ENCODE measurements around the gene IFNAR2.

The IFNAR2 gene

DNA sequence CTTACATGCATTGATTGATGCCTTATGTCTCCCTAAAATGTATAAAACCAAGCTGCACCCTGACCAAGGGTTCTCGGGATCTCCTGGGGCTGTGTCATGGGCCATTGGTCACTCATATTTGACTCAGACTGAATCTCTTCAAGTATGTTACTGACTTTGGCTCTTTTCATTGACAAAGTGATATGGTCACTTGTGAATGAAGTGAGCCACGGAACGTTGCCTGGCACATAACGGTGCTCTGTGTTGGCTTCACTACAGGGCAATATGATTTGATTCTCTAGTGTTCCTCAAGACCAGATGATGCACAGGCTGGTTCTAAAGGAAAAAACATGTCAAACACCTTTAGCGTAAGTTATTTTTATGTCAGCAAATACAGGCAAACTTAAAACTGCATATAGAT lies 25.0 kb downstream of the IFNAR2 start:
- Histone ChIP-seq H3K27me3 (ENCODE audit: insufficient read depth, insufficient read length) (no peaks in the 10 kb centered on the region), H3K9ac (ENCODE audit: insufficient read length, low read depth) (no peak overlapping the region), H3K4me3 (ENCODE audit: insufficient read length, low read depth) (no peak overlapping the region), H3K4me1 (ENCODE audit: insufficient read depth, insufficient read length) (no peaks in the 10 kb centered on the region), H3K9me3 (ENCODE audit: insufficient read depth, low read length) (peaks cover 15% of the 10 kb centered on the region; the same call in 1 of the 2 replicates), H3K36me3 (ENCODE audit: insufficient read depth, insufficient read length, low read length) (peaks cover 80% of the 10 kb centered on the region)
- DNase-seq (ENCODE audit: low read depth, low spot score), result no peak
- no peak for TF ChIP-seq YY1 (IDR thresholded peaks at IDR 0.05; ENCODE audit: insufficient read depth, insufficient read length)
- no peak for TF ChIP-seq SUZ12 (IDR thresholded peaks at IDR 0.05; ENCODE audit: extremely low read depth, insufficient read depth, insufficient read length)
- TF ChIP-seq ZNF274 (IDR thresholded peaks at IDR 0.05; ENCODE audit: low read depth, low read length), result no peak

DNA sequence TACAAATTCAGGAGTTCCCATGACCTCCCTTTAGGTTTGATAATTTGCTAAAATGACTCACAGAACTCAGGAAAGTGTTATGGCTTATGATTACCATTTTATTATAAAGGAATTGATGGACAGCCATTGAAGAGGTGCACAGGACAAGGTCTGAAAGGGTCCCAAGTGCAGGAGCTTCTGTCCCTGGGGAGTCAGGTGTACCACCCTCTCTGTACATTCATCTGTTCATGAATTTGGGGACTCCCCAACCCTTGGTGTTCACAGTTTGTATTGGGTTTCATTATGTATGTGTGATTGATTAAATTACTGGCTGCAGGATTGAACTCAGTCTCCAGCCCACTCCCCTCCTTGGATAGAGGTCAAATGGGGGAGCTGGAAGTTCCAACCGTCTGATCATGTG lies 25.7 kb downstream of the IFNAR2 start:
- no peak overlapping the region for H3K9ac ChIP-seq (ENCODE audit: insufficient read length, low read depth)
- H3K9me3 ChIP-seq (ENCODE audit: insufficient read depth, low read length), result peaks cover 15% of the 10 kb centered on the region; the same call in 1 of the 2 replicates
- TF ChIP-seq ZNF274 (IDR thresholded peaks at IDR 0.05; ENCODE audit: low read depth, low read length) (no peak), YY1 (IDR thresholded peaks at IDR 0.05; ENCODE audit: insufficient read depth, insufficient read length) (no peak), SUZ12 (IDR thresholded peaks at IDR 0.05; ENCODE audit: extremely low read depth, insufficient read depth, insufficient read length) (no peak)
- H3K36me3 ChIP-seq (ENCODE audit: insufficient read depth, insufficient read length, low read length), result peaks cover 76% of the 10 kb centered on the region
- no peaks in the 10 kb centered on the region for H3K4me1 ChIP-seq (ENCODE audit: insufficient read depth, insufficient read length)
- no peak overlapping the region for H3K4me3 ChIP-seq (ENCODE audit: insufficient read length, low read depth)
- H3K27me3 ChIP-seq (ENCODE audit: insufficient read depth, insufficient read length), result no peaks in the 10 kb centered on the region
- DNase-seq (ENCODE audit: low read depth, low spot score), result no peak

- Histone ChIP-seq H3K27me3 (ENCODE audit: insufficient read depth, insufficient read length) (no peaks in the 10 kb centered on the region), H3K4me1 (ENCODE audit: insufficient read depth, insufficient read length) (no peaks in the 10 kb centered on the region), H3K9me3 (ENCODE audit: insufficient read depth, low read length) (peaks cover 15% of the 10 kb centered on the region; the same call in 1 of the 2 replicates), H3K9ac (ENCODE audit: insufficient read length, low read depth) (no peak overlapping the region), H3K36me3 (ENCODE audit: insufficient read depth, insufficient read length, low read length) (peaks cover 72% of the 10 kb centered on the region), H3K4me3 (ENCODE audit: insufficient read length, low read depth) (no peak overlapping the region)
- no peak for DNase-seq (ENCODE audit: low read depth, low spot score)
- TF ChIP-seq ZNF274 (IDR thresholded peaks at IDR 0.05; ENCODE audit: low read depth, low read length) (no peak), SUZ12 (IDR thresholded peaks at IDR 0.05; ENCODE audit: extremely low read depth, insufficient read depth, insufficient read length) (no peak), YY1 (IDR thresholded peaks at IDR 0.05; ENCODE audit: insufficient read depth, insufficient read length) (no peak)
Measured at GRCh38 chr21:33256019-33256418, 26.3 kb downstream of the IFNAR2 start.

- peaks cover 65% of the 10 kb centered on the region for H3K36me3 ChIP-seq (ENCODE audit: insufficient read depth, insufficient read length, low read length)
- no peak for DNase-seq (ENCODE audit: low read depth, low spot score)
- no peak overlapping the region for H3K4me3 ChIP-seq (ENCODE audit: insufficient read length, low read depth)
- no peak overlapping the region for H3K9ac ChIP-seq (ENCODE audit: insufficient read length, low read depth)
- H3K4me1 ChIP-seq (ENCODE audit: insufficient read depth, insufficient read length), result no peaks in the 10 kb centered on the region
- H3K9me3 ChIP-seq (ENCODE audit: insufficient read depth, low read length), result peaks cover 15% of the 10 kb centered on the region; the same call in 1 of the 2 replicates
- TF ChIP-seq ZNF274 (IDR thresholded peaks at IDR 0.05; ENCODE audit: low read depth, low read length) (no peak), SUZ12 (IDR thresholded peaks at IDR 0.05; ENCODE audit: extremely low read depth, insufficient read depth, insufficient read length) (no peak), YY1 (IDR thresholded peaks at IDR 0.05; ENCODE audit: insufficient read depth, insufficient read length) (no peak)
- H3K27me3 ChIP-seq (ENCODE audit: insufficient read depth, insufficient read length), result no peaks in the 10 kb centered on the region
Measured at GRCh38 chr21:33257094-33257803, 27.5 kb downstream of the IFNAR2 start.

GRCh38 chr21:33258475-33258874 lies 28.7 kb downstream of the IFNAR2 start:
- Histone ChIP-seq H3K27me3 (ENCODE audit: insufficient read depth, insufficient read length) (no peaks in the 10 kb centered on the region), H3K36me3 (ENCODE audit: insufficient read depth, insufficient read length, low read length) (peaks cover 62% of the 10 kb centered on the region), H3K9ac (ENCODE audit: insufficient read length, low read depth) (no peak overlapping the region), H3K4me3 (ENCODE audit: insufficient read length, low read depth) (no peak overlapping the region), H3K4me1 (ENCODE audit: insufficient read depth, insufficient read length) (peaks cover 4% of the 10 kb centered on the region), H3K9me3 (ENCODE audit: insufficient read depth, low read length) (peaks cover 15% of the 10 kb centered on the region; the same call in 1 of the 2 replicates)
- no peak for DNase-seq (ENCODE audit: low read depth, low spot score)
- TF ChIP-seq SUZ12 (IDR thresholded peaks at IDR 0.05; ENCODE audit: extremely low read depth, insufficient read depth, insufficient read length), result no peak
- TF ChIP-seq ZNF274 (IDR thresholded peaks at IDR 0.05; ENCODE audit: low read depth, low read length), result no peak
- TF ChIP-seq YY1 (IDR thresholded peaks at IDR 0.05; ENCODE audit: insufficient read depth, insufficient read length), result no peak

DNA sequence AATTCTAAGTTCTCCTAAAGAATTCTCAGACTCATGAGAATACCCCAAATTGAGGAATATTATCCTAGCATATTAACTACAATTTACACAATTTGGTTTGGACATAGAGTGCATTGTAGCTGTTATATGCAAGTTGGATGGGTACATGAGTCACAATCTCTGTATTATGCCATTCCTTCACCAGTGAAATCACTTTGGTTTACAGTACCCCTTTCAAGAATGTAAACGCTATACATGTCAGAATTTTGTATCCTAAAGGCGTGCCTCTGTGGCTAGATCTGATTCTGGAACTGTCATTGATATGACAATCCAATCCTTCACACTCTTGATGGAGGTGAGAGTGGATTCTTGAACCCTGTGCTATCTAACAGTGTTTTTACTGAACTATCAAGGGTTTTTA lies 29.7 kb downstream of the IFNAR2 start:
- Histone ChIP-seq H3K9ac (ENCODE audit: insufficient read length, low read depth) (no peak overlapping the region), H3K4me1 (ENCODE audit: insufficient read depth, insufficient read length) (peaks cover 10% of the 10 kb centered on the region), H3K36me3 (ENCODE audit: insufficient read depth, insufficient read length, low read length) (peaks cover 55% of the 10 kb centered on the region), H3K9me3 (ENCODE audit: insufficient read depth, low read length) (peaks cover 15% of the 10 kb centered on the region; the same call in 1 of the 2 replicates), H3K27me3 (ENCODE audit: insufficient read depth, insufficient read length) (no peaks in the 10 kb centered on the region), H3K4me3 (ENCODE audit: insufficient read length, low read depth) (no peak overlapping the region)
- no peak for DNase-seq (ENCODE audit: low read depth, low spot score)
- TF ChIP-seq YY1 (IDR thresholded peaks at IDR 0.05; ENCODE audit: insufficient read depth, insufficient read length), result no peak
- TF ChIP-seq SUZ12 (IDR thresholded peaks at IDR 0.05; ENCODE audit: extremely low read depth, insufficient read depth, insufficient read length), result no peak
- no peak for TF ChIP-seq ZNF274 (IDR thresholded peaks at IDR 0.05; ENCODE audit: low read depth, low read length)

GRCh38 chr21:33259995-33260394 lies 30.3 kb downstream of the IFNAR2 start:
- H3K9me3 ChIP-seq (ENCODE audit: insufficient read depth, low read length), result peaks cover 15% of the 10 kb centered on the region; the same call in 1 of the 2 replicates
- H3K9ac ChIP-seq (ENCODE audit: insufficient read length, low read depth), result no peak overlapping the region
- DNase-seq (ENCODE audit: low read depth, low spot score), result no peak

More at GRCh38 chr21:33259995-33260394, 30.3 kb downstream of the IFNAR2 start:
- peaks cover 49% of the 10 kb centered on the region for H3K36me3 ChIP-seq (ENCODE audit: insufficient read depth, insufficient read length, low read length)
- peaks cover 10% of the 10 kb centered on the region for H3K4me1 ChIP-seq (ENCODE audit: insufficient read depth, insufficient read length)
- no peak for TF ChIP-seq ZNF274 (IDR thresholded peaks at IDR 0.05; ENCODE audit: low read depth, low read length)
- no peak for TF ChIP-seq YY1 (IDR thresholded peaks at IDR 0.05; ENCODE audit: insufficient read depth, insufficient read length)
- no peak for TF ChIP-seq SUZ12 (IDR thresholded peaks at IDR 0.05; ENCODE audit: extremely low read depth, insufficient read depth, insufficient read length)
- H3K27me3 ChIP-seq (ENCODE audit: insufficient read depth, insufficient read length), result no peaks in the 10 kb centered on the region
- no peak overlapping the region for H3K4me3 ChIP-seq (ENCODE audit: insufficient read length, low read depth)

All from NT2/D1 (cell line).